ENCODE measurements around the gene SMOC2.

SMOC2 gene

GRCh38 chr6:168589275-168589674 is 148.3 kb downstream of the SMOC2 start:
- no peak for TF ChIP-seq CTCF (IDR thresholded peaks at IDR 0.05; ENCODE audit: low read depth, low read length)
- no peak overlapping the region for H3K4me3 ChIP-seq (ENCODE audit: low read depth, low read length)

GRCh38 chr6:168590406-168590805 is 149.4 kb downstream of the SMOC2 start:
- TF ChIP-seq CTCF (IDR thresholded peaks at IDR 0.05; ENCODE audit: low read depth, low read length) = no peak
- no peak overlapping the region for H3K4me3 ChIP-seq (ENCODE audit: low read depth, low read length)

DNA sequence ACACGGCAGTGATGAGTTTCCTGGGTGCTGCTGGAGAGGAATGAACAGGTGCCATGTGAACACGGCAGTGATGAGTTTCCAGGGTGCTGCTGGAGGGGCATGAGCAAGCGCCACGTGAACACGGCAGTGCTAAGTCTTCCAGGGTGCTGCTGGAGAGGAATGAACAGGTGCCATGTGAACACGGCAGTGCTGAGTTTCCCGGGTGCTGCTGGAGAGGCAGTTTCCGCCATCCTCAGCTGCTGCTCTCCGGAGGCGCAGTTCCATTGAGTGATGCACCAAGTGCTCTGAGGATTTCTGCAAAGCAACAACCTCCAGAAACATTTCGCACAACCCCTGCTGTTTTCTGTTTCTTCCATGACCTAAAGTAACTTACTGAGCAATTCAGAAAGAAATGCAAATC is 155.4 kb downstream of the SMOC2 start:
- TF ChIP-seq CTCF (IDR thresholded peaks at IDR 0.05; ENCODE audit: low read depth, low read length) = no peak
- H3K4me3 ChIP-seq (ENCODE audit: low read depth, low read length) = no peak overlapping the region

GRCh38 chr6:168597471-168597875 is 156.5 kb downstream of the SMOC2 start:
- no peak overlapping the region for H3K4me3 ChIP-seq (ENCODE audit: low read depth, low read length)
- TF ChIP-seq CTCF (IDR thresholded peaks at IDR 0.05; ENCODE audit: low read depth, low read length) = no peak

- H3K4me3 ChIP-seq (ENCODE audit: low read depth, low read length) = no peak overlapping the region
- TF ChIP-seq CTCF (IDR thresholded peaks at IDR 0.05; ENCODE audit: low read depth, low read length) = no peak
Measured at GRCh38 chr6:168598251-168599117, 157.5 kb downstream of the SMOC2 start.

DNA sequence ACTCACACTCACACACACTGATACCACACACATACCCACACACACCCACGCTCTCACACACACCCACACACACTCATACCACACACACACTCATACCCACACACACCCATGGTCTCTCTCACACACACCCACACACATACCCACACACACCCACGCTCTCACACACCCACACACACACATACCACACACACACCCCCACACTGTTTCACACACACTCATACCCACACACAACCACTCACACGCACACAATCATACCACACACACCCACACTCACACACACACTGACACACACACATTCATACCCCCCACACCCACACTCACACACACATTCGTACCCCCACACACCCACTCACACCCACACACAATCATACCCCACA is 158.1 kb downstream of the SMOC2 start:
- TF ChIP-seq CTCF (IDR thresholded peaks at IDR 0.05; ENCODE audit: low read depth, low read length) = no peak

DNA sequence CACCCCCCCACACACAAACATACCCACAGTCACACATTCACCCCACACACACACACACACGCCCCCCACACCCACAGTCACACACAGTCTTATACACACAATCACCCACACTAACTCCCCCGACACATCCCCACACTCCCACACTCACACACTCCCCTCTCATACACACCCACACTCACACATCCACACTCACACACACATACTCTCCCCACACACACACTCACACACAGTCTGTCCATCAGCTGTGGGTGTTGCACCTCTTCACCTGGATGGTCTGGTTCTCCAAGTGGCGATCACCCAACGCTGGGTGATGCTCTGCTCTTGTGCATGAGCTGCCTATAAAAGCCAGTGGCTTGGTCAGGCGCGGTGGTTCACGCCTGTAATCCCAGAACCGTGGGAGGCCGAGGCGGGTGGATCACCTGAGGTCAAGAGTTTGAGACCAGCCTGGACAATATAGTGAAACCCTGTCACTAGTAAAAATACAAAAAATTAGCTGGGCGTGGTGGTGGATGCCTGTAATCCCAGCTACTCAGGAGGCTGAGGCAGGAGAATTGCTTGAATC is 158.9 kb downstream of the SMOC2 start:
- no peak overlapping the region for H3K4me3 ChIP-seq (ENCODE audit: low read depth, low read length)
- no peak for TF ChIP-seq CTCF (IDR thresholded peaks at IDR 0.05; ENCODE audit: low read depth, low read length)

More for the DNA sequence above, 158.1 kb downstream of the SMOC2 start:
- H3K4me3 ChIP-seq (ENCODE audit: low read depth, low read length) = no peak overlapping the region

Measured in WI38 (cell line).